ENCODE data around the gene LAMC3.

Gene LAMC3

DNA sequence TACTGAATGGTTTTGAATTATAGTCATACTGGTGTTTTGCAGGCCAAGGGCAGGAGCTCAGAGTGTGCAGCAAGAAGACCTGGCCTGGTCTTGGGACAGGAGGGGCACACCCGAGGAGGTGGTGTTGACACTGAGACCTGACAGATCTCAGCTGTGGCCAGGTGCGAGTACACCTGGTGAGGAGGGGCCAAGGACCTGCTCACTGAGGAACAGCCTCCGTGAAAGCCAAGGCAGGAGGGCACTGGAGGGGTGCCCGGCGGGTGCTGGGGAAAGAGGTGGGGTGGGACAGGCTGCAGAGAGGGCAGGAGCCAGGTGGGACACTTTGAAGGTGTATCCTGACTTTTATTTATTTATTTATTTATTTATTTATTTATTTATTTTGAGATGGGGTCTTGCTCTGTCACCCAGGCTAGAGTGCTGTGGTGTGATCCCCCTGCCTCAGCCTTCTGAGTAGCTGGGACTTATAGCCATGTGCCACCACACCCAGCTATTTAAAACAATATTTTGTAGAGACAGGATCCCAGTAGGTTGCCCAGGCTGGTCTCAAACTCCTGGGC lies 23.3 kb upstream of the LAMC3 start:
- no peak overlapping the region for H3K4me3 Mint-ChIP-seq
- no peaks in the 10 kb centered on the region for H3K9me3 Mint-ChIP-seq
- H3K36me3 Mint-ChIP-seq (ENCODE audit: low read depth): no peaks in the 10 kb centered on the region
- peaks cover 87% of the 10 kb centered on the region for H3K27me3 Mint-ChIP-seq (ENCODE audit: low read depth)
- H3K4me1 Mint-ChIP-seq: peaks cover 22% of the 10 kb centered on the region
- TF ChIP-seq, protein P1, sequence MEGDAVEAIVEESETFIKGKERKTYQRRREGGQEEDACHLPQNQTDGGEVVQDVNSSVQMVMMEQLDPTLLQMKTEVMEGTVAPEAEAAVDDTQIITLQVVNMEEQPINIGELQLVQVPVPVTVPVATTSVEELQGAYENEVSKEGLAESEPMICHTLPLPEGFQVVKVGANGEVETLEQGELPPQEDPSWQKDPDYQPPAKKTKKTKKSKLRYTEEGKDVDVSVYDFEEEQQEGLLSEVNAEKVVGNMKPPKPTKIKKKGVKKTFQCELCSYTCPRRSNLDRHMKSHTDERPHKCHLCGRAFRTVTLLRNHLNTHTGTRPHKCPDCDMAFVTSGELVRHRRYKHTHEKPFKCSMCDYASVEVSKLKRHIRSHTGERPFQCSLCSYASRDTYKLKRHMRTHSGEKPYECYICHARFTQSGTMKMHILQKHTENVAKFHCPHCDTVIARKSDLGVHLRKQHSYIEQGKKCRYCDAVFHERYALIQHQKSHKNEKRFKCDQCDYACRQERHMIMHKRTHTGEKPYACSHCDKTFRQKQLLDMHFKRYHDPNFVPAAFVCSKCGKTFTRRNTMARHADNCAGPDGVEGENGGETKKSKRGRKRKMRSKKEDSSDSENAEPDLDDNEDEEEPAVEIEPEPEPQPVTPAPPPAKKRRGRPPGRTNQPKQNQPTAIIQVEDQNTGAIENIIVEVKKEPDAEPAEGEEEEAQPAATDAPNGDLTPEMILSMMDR (IDR thresholded peaks at IDR 0.05; ENCODE audit: unreplicated experiment in 3 of 3): no peak
- no peak overlapping the region for H3K27ac Mint-ChIP-seq

DNA sequence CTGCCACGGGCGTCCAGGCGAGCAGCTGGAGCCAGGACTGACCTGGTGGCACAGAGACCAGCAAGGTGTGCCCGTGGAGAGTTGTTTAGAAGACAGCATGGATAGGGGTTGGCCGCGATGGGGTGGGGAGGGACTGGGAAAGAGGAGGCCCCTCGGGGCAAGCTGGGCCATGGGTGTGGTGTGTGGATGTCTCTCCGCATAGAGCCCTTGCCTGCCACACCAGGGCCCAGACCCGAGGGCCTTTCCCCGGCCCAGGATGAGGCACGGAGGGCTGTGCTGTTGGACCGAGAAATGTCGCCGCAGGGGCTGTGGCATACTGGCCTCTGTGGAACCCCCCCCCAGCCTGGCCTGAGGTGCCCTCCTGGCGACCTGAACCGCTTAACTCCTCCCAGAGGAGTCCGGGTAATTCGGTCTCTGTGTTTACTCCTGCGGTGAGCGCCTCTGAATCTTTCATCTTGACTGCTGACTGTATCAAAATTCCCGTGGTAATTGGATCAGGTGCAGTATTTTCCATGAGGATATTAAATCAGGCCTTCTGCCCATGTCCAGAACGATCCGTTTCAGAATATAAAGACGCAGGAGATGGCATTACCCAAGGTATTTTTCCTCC lies 22.5 kb upstream of the LAMC3 start:
- no peaks in the 10 kb centered on the region for H3K9me3 Mint-ChIP-seq
- H3K4me1 Mint-ChIP-seq: peaks cover 25% of the 10 kb centered on the region
- no peak overlapping the region for H3K27ac Mint-ChIP-seq
- H3K4me3 Mint-ChIP-seq: no peak overlapping the region
- TF ChIP-seq, protein P1 (IDR thresholded peaks at IDR 0.05; ENCODE audit: unreplicated experiment in 3 of 3): no peak
- no peaks in the 10 kb centered on the region for H3K36me3 Mint-ChIP-seq (ENCODE audit: low read depth)
- peaks cover 87% of the 10 kb centered on the region for H3K27me3 Mint-ChIP-seq (ENCODE audit: low read depth)

DNA sequence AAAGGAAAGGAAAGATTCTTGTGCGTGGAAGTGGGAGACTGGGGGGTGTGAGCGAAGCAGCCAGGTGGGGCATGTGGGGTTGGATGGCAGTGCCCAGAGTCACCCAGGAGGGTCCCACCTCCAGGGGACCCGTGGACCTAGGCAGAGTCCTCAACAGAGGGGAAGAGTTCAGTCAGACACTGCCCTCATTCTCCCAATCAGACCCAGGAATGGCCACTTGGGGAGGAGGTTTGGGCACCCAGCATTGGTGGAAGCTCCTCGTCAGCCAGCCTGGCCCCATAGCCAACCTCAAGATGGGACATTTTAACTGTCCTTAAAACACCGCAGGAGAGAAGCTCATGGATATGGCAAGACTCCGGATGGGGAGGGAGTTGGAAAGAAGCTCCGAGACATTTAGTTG lies 21.9 kb upstream of the LAMC3 start:
- H3K27ac Mint-ChIP-seq: no peak overlapping the region
- peaks cover 88% of the 10 kb centered on the region for H3K27me3 Mint-ChIP-seq (ENCODE audit: low read depth)
- no peaks in the 10 kb centered on the region for H3K9me3 Mint-ChIP-seq
- peaks cover 30% of the 10 kb centered on the region for H3K4me1 Mint-ChIP-seq
- no peak overlapping the region for H3K4me3 Mint-ChIP-seq
- no peaks in the 10 kb centered on the region for H3K36me3 Mint-ChIP-seq (ENCODE audit: low read depth)
- TF ChIP-seq, protein P1 (IDR thresholded peaks at IDR 0.05; ENCODE audit: unreplicated experiment in 3 of 3): no peak

DNA sequence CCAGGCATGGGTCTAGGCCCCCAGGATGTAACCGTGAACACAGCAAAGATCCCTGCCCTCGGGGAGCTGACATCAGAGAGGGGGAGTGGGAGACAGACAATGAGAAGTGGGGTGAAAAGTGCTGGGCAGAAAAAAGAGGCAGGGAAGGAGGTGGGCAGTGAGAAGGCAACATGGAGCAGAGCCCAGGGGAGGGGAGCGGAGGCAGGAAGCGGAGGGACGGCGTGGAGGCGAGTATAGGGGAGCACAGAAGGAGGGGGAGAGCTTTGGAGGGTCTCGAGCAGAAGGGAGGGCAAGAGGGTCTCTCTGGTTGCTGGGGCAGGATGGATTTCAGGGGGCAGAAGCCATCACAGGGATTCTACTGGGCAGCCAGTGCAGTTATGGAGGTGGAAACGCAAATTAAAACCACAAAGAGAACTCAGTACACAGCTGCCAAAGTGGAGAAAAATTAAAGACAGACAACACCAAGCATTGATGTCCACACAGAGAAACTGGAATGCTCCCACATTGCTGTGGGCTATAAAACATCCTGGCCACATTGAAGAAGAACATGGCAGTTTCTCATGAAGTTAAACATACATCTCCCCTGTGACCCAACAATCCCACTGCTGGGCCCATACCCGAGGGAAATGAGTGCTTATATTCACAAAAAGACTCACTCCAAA lies 21.1 kb upstream of the LAMC3 start:
- Mint-ChIP-seq H3K4me1 (peaks cover 34% of the 10 kb centered on the region), H3K27me3 (ENCODE audit: low read depth) (peaks cover 87% of the 10 kb centered on the region), H3K4me3 (no peak overlapping the region), H3K36me3 (ENCODE audit: low read depth) (no peaks in the 10 kb centered on the region), H3K27ac (no peak overlapping the region), H3K9me3 (no peaks in the 10 kb centered on the region)
- TF ChIP-seq, protein P1 (IDR thresholded peaks at IDR 0.05; ENCODE audit: unreplicated experiment in 3 of 3): no peak

DNA sequence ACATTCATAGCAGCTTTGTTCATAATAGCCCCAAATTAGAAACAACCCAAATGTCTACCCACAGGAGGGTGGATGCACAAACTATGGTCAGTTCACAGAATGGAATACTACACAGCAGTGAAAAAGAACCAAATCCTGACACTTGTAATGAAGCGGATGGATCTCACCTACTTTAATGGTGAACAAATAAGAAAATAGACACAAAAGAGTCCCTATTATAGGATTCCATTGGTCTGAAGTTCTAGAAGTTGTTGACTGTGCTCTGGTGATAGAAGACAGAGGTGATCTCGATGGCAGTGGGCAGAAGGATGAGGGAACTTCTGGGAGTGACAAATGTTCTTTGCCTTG lies 20.6 kb upstream of the LAMC3 start:
- Mint-ChIP-seq H3K27ac (no peak overlapping the region), H3K27me3 (ENCODE audit: low read depth) (peaks cover 85% of the 10 kb centered on the region), H3K4me1 (peaks cover 34% of the 10 kb centered on the region), H3K36me3 (ENCODE audit: low read depth) (no peaks in the 10 kb centered on the region), H3K9me3 (no peaks in the 10 kb centered on the region), H3K4me3 (no peak overlapping the region)
- TF ChIP-seq, protein P1 (IDR thresholded peaks at IDR 0.05; ENCODE audit: unreplicated experiment in 3 of 3): no peak

DNA sequence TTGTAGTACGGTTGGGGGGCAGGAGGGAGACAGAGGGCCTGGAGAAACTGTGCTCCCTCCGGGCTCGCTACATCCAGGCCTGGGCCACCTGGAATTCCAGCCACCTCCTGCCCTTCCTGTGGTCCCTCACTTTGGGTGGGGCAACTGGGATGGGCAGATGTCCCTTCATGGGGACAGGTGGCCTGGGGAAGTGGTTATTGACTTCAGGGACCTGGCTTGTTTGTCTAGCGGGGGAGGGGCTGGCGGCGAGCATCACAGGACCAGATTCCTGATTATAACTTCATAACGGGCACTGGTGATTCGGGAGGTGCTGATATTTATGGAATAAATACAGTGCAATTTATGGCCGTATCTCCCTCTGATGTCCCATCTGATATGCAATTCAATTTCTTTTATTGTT lies 20.1 kb upstream of the LAMC3 start:
- Mint-ChIP-seq H3K4me3 (no peak overlapping the region), H3K36me3 (ENCODE audit: low read depth) (no peaks in the 10 kb centered on the region), H3K9me3 (no peaks in the 10 kb centered on the region), H3K4me1 (peaks cover 34% of the 10 kb centered on the region), H3K27ac (no peak overlapping the region), H3K27me3 (ENCODE audit: low read depth) (peaks cover 83% of the 10 kb centered on the region)
- TF ChIP-seq, protein P1 (IDR thresholded peaks at IDR 0.05; ENCODE audit: unreplicated experiment in 3 of 3): no peak

Data from nephron (organoid).